ENCODE data around the gene TSNAXIP1. TPM values are rescaled to one million over a fixed set of nuclear protein-coding genes. Genes with fewer than 3 reads are reported as not detected.

The TSNAXIP1 gene
- total and polyA plus RNA-seq, 9 of the 15 experiments (the other 6 are each of a cell fraction or from before 2014, with no cell fraction given): 0.03 to 0.24 (median 0.11) TPM; not detected in 4

- TF ChIP-seq ZNF398 (CRISPR knock-in tag; IDR thresholded peaks at IDR 0.05): no peak
- no peak for TF ChIP-seq PRPF4 (IDR thresholded peaks at IDR 0.05; ENCODE audit: insufficient read depth, low read depth, low read length, poor library complexity, severe bottlenecking)
- no peak for TF ChIP-seq ZBTB1 (CRISPR knock-in tag; IDR thresholded peaks at IDR 0.05; ENCODE audit: borderline replicate concordance, low read depth)
- no peak for TF ChIP-seq MITF (IDR thresholded peaks at IDR 0.05)
- TF ChIP-seq CEBPB (tag; IDR thresholded peaks at IDR 0.05): no peak
- no peak for TF ChIP-seq TCF7L2 (IDR thresholded peaks at IDR 0.05; ENCODE audit: low read depth, low read length)
- TF ChIP-seq RBFOX2 (IDR thresholded peaks at IDR 0.05; ENCODE audit: low read depth, low read length): no peak
Observed at GRCh38 chr16:67877064-67877463, 70.4 kb downstream of the TSNAXIP1 start (continued).

Small RNA genes lying within 50 kb of the gene (small RNA-seq; reads per million reads assigned to genes)
- gene AC040162.2: not detected

Other genes starting within 250 kb of the TSNAXIP1 start
Only the 7 nearest of the 23 such genes appear.
- 4.5 and 7.7 TPM in 2 replicates for gene RANBP10, start 329 bp upstream of the TSNAXIP1 start, total RNA-seq (2014; rRNA removed)
- 4.8 TPM in 2 replicates for gene RANBP10, start 329 bp upstream of the TSNAXIP1 start, total RNA-seq (2014; rRNA removed; fragmentation: Illumina TruSeq; extraction: Trizol)
- gene RANBP10, start 329 bp upstream of the TSNAXIP1 start, total RNA-seq (2015; rRNA removed; fragmentation: Illumina TruSeq; extraction: Trizol): 5.9 and 6.4 TPM in 2 replicates
- gene RANBP10, start 329 bp upstream of the TSNAXIP1 start, total RNA-seq (2021): 16.2 and 19.3 TPM in 2 replicates
- gene RANBP10, start 329 bp upstream of the TSNAXIP1 start, polyA plus RNA-seq (2011; rRNA removed): 10.4 and 19.8 TPM in 2 replicates
- gene RANBP10, start 329 bp upstream of the TSNAXIP1 start, polyA plus RNA-seq (2014; fragmentation: Illumina TruSeq; extraction: Trizol): 14.8 and 15.4 TPM in 2 replicates
- 1 to 10 TPM in 1 of 2 experiments, under 1 TPM in 1; 0.61 to 1.4 TPM for gene RANBP10, start 329 bp upstream of the TSNAXIP1 start, polyA plus RNA-seq (2014; fragmentation: Nextera tagmentation; extraction: Ambion mirVana)
- 9.9 and 10.2 TPM in 2 replicates for gene RANBP10, start 329 bp upstream of the TSNAXIP1 start, polyA plus RNA-seq (2014; rRNA removed)
- 31.6 and 38.1 TPM in 2 replicates for gene THAP11, start 35.4 kb downstream of the TSNAXIP1 start, total RNA-seq (2014; rRNA removed)
- 12.4 and 13.5 TPM in 2 replicates for gene THAP11, start 35.4 kb downstream of the TSNAXIP1 start, total RNA-seq (2014; rRNA removed; fragmentation: Illumina TruSeq; extraction: Trizol)
- 21.1 and 21.5 TPM in 2 replicates for gene THAP11, start 35.4 kb downstream of the TSNAXIP1 start, total RNA-seq (2015; rRNA removed; fragmentation: Illumina TruSeq; extraction: Trizol)
- 30.1 TPM in 2 replicates for gene THAP11, start 35.4 kb downstream of the TSNAXIP1 start, total RNA-seq (2021)
- gene THAP11, start 35.4 kb downstream of the TSNAXIP1 start, polyA plus RNA-seq (2011; rRNA removed): 22.5 TPM in 2 replicates
- gene THAP11, start 35.4 kb downstream of the TSNAXIP1 start, polyA plus RNA-seq (2014; fragmentation: Illumina TruSeq; extraction: Trizol): 12.0 and 14.7 TPM in 2 replicates
- 1 to 10 TPM; 2.4 to 3.6 TPM for gene THAP11, start 35.4 kb downstream of the TSNAXIP1 start, polyA plus RNA-seq (2014; fragmentation: Nextera tagmentation; extraction: Ambion mirVana)
- gene THAP11, start 35.4 kb downstream of the TSNAXIP1 start, polyA plus RNA-seq (2014; rRNA removed): 21.4 and 24.7 TPM in 2 replicates
- 118 and 124 TPM in 2 replicates for gene NUTF2, start 40.0 kb downstream of the TSNAXIP1 start, total RNA-seq (2014; rRNA removed)
- 106 and 111 TPM in 2 replicates for gene NUTF2, start 40.0 kb downstream of the TSNAXIP1 start, total RNA-seq (2014; rRNA removed; fragmentation: Illumina TruSeq; extraction: Trizol)
- 129 and 147 TPM in 2 replicates for gene NUTF2, start 40.0 kb downstream of the TSNAXIP1 start, total RNA-seq (2015; rRNA removed; fragmentation: Illumina TruSeq; extraction: Trizol)
- 141 and 146 TPM in 2 replicates for gene NUTF2, start 40.0 kb downstream of the TSNAXIP1 start, total RNA-seq (2021)
- 125 and 181 TPM in 2 replicates for gene NUTF2, start 40.0 kb downstream of the TSNAXIP1 start, polyA plus RNA-seq (2011; rRNA removed)
- gene NUTF2, start 40.0 kb downstream of the TSNAXIP1 start, polyA plus RNA-seq (2014; fragmentation: Illumina TruSeq; extraction: Trizol): 199 and 236 TPM in 2 replicates
- gene NUTF2, start 40.0 kb downstream of the TSNAXIP1 start, polyA plus RNA-seq (2014; fragmentation: Nextera tagmentation; extraction: Ambion mirVana): 100 to 1,000 TPM; 244 to 246 TPM
- gene NUTF2, start 40.0 kb downstream of the TSNAXIP1 start, polyA plus RNA-seq (2014; rRNA removed): 183 and 248 TPM in 2 replicates
- gene CENPT, start 40.8 kb downstream of the TSNAXIP1 start, total RNA-seq (2014; rRNA removed): 67.1 and 73.7 TPM in 2 replicates
- 15.1 and 20.1 TPM in 2 replicates for gene CENPT, start 40.8 kb downstream of the TSNAXIP1 start, total RNA-seq (2014; rRNA removed; fragmentation: Illumina TruSeq; extraction: Trizol)
- gene CENPT, start 40.8 kb downstream of the TSNAXIP1 start, total RNA-seq (2015; rRNA removed; fragmentation: Illumina TruSeq; extraction: Trizol): 37.7 and 39.7 TPM in 2 replicates
- gene CENPT, start 40.8 kb downstream of the TSNAXIP1 start, total RNA-seq (2021): 62.9 and 65.7 TPM in 2 replicates
- gene CENPT, start 40.8 kb downstream of the TSNAXIP1 start, polyA plus RNA-seq (2011; rRNA removed): 44.1 and 57.0 TPM in 2 replicates
- 55.2 and 57.7 TPM in 2 replicates for gene CENPT, start 40.8 kb downstream of the TSNAXIP1 start, polyA plus RNA-seq (2014; fragmentation: Illumina TruSeq; extraction: Trizol)
- 1 to 10 TPM; 3.6 to 8.3 TPM for gene CENPT, start 40.8 kb downstream of the TSNAXIP1 start, polyA plus RNA-seq (2014; fragmentation: Nextera tagmentation; extraction: Ambion mirVana)
- 89.1 and 94.2 TPM in 2 replicates for gene CENPT, start 40.8 kb downstream of the TSNAXIP1 start, polyA plus RNA-seq (2014; rRNA removed)
- gene EDC4, start 66.2 kb downstream of the TSNAXIP1 start, total RNA-seq (2014; rRNA removed): 84.6 and 102 TPM in 2 replicates
- gene EDC4, start 66.2 kb downstream of the TSNAXIP1 start, total RNA-seq (2014; rRNA removed; fragmentation: Illumina TruSeq; extraction: Trizol): 59.5 and 74.0 TPM in 2 replicates
- gene EDC4, start 66.2 kb downstream of the TSNAXIP1 start, total RNA-seq (2015; rRNA removed; fragmentation: Illumina TruSeq; extraction: Trizol): 68.9 and 71.2 TPM in 2 replicates
- gene EDC4, start 66.2 kb downstream of the TSNAXIP1 start, total RNA-seq (2021): 111 and 131 TPM in 2 replicates
- 63.0 and 84.1 TPM in 2 replicates for gene EDC4, start 66.2 kb downstream of the TSNAXIP1 start, polyA plus RNA-seq (2011; rRNA removed)
- gene EDC4, start 66.2 kb downstream of the TSNAXIP1 start, polyA plus RNA-seq (2014; fragmentation: Illumina TruSeq; extraction: Trizol): 106 and 113 TPM in 2 replicates
- 1 to 10 TPM; 1.1 to 2.7 TPM for gene EDC4, start 66.2 kb downstream of the TSNAXIP1 start, polyA plus RNA-seq (2014; fragmentation: Nextera tagmentation; extraction: Ambion mirVana)
- gene EDC4, start 66.2 kb downstream of the TSNAXIP1 start, polyA plus RNA-seq (2014; rRNA removed): 72.2 and 91.1 TPM in 2 replicates
- 0.45 and 0.59 TPM in 2 replicates for gene NRN1L, start 78.0 kb downstream of the TSNAXIP1 start, total RNA-seq (2014; rRNA removed)
- not detected in 2 replicates for gene NRN1L, start 78.0 kb downstream of the TSNAXIP1 start, total RNA-seq (2014; rRNA removed; fragmentation: Illumina TruSeq; extraction: Trizol)
- gene NRN1L, start 78.0 kb downstream of the TSNAXIP1 start, total RNA-seq (2015; rRNA removed; fragmentation: Illumina TruSeq; extraction: Trizol): not detected in 2 replicates
- 0.47 and 0.86 TPM in 2 replicates for gene NRN1L, start 78.0 kb downstream of the TSNAXIP1 start, total RNA-seq (2021)
- gene NRN1L, start 78.0 kb downstream of the TSNAXIP1 start, polyA plus RNA-seq (2011; rRNA removed): 0.22 TPM in 1 of 2 replicates, not detected in the other
- gene NRN1L, start 78.0 kb downstream of the TSNAXIP1 start, polyA plus RNA-seq (2014; fragmentation: Illumina TruSeq; extraction: Trizol): 0.47 TPM in 1 of 2 replicates, not detected in the other
- not detected for gene NRN1L, start 78.0 kb downstream of the TSNAXIP1 start, polyA plus RNA-seq (2014; fragmentation: Nextera tagmentation; extraction: Ambion mirVana)
- gene NRN1L, start 78.0 kb downstream of the TSNAXIP1 start, polyA plus RNA-seq (2014; rRNA removed): 0.43 and 0.64 TPM in 2 replicates
- gene PSKH1, start 86.4 kb downstream of the TSNAXIP1 start, total RNA-seq (2014; rRNA removed): 6.7 and 6.9 TPM in 2 replicates
- 3.7 and 4.6 TPM in 2 replicates for gene PSKH1, start 86.4 kb downstream of the TSNAXIP1 start, total RNA-seq (2014; rRNA removed; fragmentation: Illumina TruSeq; extraction: Trizol)
- gene PSKH1, start 86.4 kb downstream of the TSNAXIP1 start, total RNA-seq (2015; rRNA removed; fragmentation: Illumina TruSeq; extraction: Trizol): 7.7 and 9.4 TPM in 2 replicates
- 17.1 and 20.9 TPM in 2 replicates for gene PSKH1, start 86.4 kb downstream of the TSNAXIP1 start, total RNA-seq (2021)
- gene PSKH1, start 86.4 kb downstream of the TSNAXIP1 start, polyA plus RNA-seq (2011; rRNA removed): 15.7 and 18.9 TPM in 2 replicates
- 11.8 and 15.4 TPM in 2 replicates for gene PSKH1, start 86.4 kb downstream of the TSNAXIP1 start, polyA plus RNA-seq (2014; fragmentation: Illumina TruSeq; extraction: Trizol)
- 1 to 10 TPM in 1 of 2 experiments, under 1 TPM in 1; 0.96 to 1.0 TPM for gene PSKH1, start 86.4 kb downstream of the TSNAXIP1 start, polyA plus RNA-seq (2014; fragmentation: Nextera tagmentation; extraction: Ambion mirVana)
- gene PSKH1, start 86.4 kb downstream of the TSNAXIP1 start, polyA plus RNA-seq (2014; rRNA removed): 10.7 and 12.1 TPM in 2 replicates

All from K562 (cell line).